ENCODE measurements around the gene SNX8.

The SNX8 gene

GRCh38 chr7:2281541-2281940, 32.7 kb downstream of the SNX8 start:
- TF ChIP-seq CTCF (IDR thresholded peaks at IDR 0.05; ENCODE audit: control insufficient read depth, insufficient read depth, low read depth, low read length, missing control alignments): no peak
- DNase-seq (ENCODE audit: low read depth): no peak
- no peak overlapping the region for H3K4me3 ChIP-seq (ENCODE audit: control insufficient read depth, low read depth, low read length)

GRCh38 chr7:2280424-2280823, 33.8 kb downstream of the SNX8 start:
- no peak for TF ChIP-seq CTCF (IDR thresholded peaks at IDR 0.05; ENCODE audit: control insufficient read depth, insufficient read depth, low read depth, low read length, missing control alignments)
- no peak overlapping the region for H3K4me3 ChIP-seq (ENCODE audit: control insufficient read depth, low read depth, low read length)
- DNase-seq (ENCODE audit: low read depth): no peak

- no peak for TF ChIP-seq CTCF (IDR thresholded peaks at IDR 0.05; ENCODE audit: control insufficient read depth, insufficient read depth, low read depth, low read length, missing control alignments)
- H3K4me3 ChIP-seq (ENCODE audit: control insufficient read depth, low read depth, low read length): no peak overlapping the region
- DNase-seq (ENCODE audit: low read depth): no peak
Observed at GRCh38 chr7:2279896-2280295, 34.3 kb downstream of the SNX8 start.

- no peak for TF ChIP-seq CTCF (IDR thresholded peaks at IDR 0.05; ENCODE audit: control insufficient read depth, insufficient read depth, low read depth, low read length, missing control alignments)
- no peak for DNase-seq (ENCODE audit: low read depth)
- H3K4me3 ChIP-seq (ENCODE audit: control insufficient read depth, low read depth, low read length): no peak overlapping the region
Observed at GRCh38 chr7:2278026-2278425, 36.2 kb downstream of the SNX8 start.

- no peak overlapping the region for H3K4me3 ChIP-seq (ENCODE audit: control insufficient read depth, low read depth, low read length)
- no peak for DNase-seq (ENCODE audit: low read depth)
- TF ChIP-seq CTCF (IDR thresholded peaks at IDR 0.05; ENCODE audit: control insufficient read depth, insufficient read depth, low read depth, low read length, missing control alignments): no peak
Observed at GRCh38 chr7:2276107-2276506, 38.1 kb downstream of the SNX8 start.

- no peak overlapping the region for H3K4me3 ChIP-seq (ENCODE audit: control insufficient read depth, low read depth, low read length)
- no peak for DNase-seq (ENCODE audit: low read depth)
- no peak for TF ChIP-seq CTCF (IDR thresholded peaks at IDR 0.05; ENCODE audit: control insufficient read depth, insufficient read depth, low read depth, low read length, missing control alignments)
Observed at GRCh38 chr7:2275101-2275500, 39.1 kb downstream of the SNX8 start.

- TF ChIP-seq CTCF (IDR thresholded peaks at IDR 0.05; ENCODE audit: control insufficient read depth, insufficient read depth, low read depth, low read length, missing control alignments): no peak
- no peak overlapping the region for H3K4me3 ChIP-seq (ENCODE audit: control insufficient read depth, low read depth, low read length)
Observed at GRCh38 chr7:2274666-2275065, 39.6 kb downstream of the SNX8 start.

More at GRCh38 chr7:2274666-2275065, 39.6 kb downstream of the SNX8 start:
- no peak for DNase-seq (ENCODE audit: low read depth)
